Ishikawa (cell line): ENCODE data around the gene PAPPA.

Experiments used
- EP300 ChIP-seq: IDR thresholded peaks from 2 replicates; pipeline ENCODE4 v1.6.1; 2012; ENCODE audit warnings: borderline replicate concordance
- TAF1 ChIP-seq: IDR thresholded peaks from 2 replicates; pipeline ENCODE4 v1.6.1; 2012; ENCODE audit warnings: low read depth, mild to moderate bottlenecking
- YY1 ChIP-seq: IDR thresholded peaks from 2 replicates; pipeline ENCODE4 v1.6.1; 2012; ENCODE audit warnings: low read depth
- TF ChIP-seq, protein P1 (sequence below): IDR thresholded peaks from 2 replicates; pipeline ENCODE4 v1.6.1; 2012
- TF ChIP-seq, protein P2 (sequence below): IDR thresholded peaks from 2 replicates; pipeline ENCODE4 v1.6.1; 2012; ENCODE audit warnings: low read depth, mild to moderate bottlenecking

DNA sequence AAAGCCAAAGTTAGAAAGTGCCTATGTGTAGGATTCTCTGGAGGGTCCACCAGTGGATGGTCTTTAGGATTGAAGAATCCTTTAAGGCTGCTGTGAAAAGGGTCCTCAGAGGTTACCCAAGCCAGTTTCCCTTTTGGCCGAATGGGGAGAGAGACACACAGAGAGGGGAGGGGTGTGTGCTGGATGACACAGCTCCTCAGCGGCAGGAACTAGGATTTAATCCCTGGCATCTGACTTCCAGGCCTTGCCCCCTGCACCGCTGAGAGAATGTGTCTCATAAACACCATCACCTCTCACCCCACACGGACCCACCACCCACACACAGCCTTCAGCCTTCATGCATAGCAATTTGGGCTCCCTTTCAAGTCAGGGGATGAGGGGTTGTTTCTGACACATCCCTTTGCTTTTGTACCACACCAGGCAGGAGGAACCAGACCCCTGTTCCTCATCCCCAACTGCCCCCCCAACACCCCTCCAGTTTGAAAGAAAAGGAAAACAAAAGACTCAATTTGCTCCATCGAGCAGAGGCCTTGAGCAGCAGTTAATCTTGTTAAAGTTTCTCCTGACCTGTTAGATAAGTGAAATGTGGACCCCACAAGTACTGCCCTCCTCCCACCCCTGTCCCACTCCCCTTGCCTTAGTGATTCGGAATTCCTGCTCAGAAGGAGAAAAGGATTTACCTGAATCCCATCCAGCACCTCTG lies 4.0 kb downstream of the PAPPA start:
- TF ChIP-seq TAF1 (no peak), EP300 (no peak), YY1 (no peak)
- TF ChIP-seq, protein P1, sequence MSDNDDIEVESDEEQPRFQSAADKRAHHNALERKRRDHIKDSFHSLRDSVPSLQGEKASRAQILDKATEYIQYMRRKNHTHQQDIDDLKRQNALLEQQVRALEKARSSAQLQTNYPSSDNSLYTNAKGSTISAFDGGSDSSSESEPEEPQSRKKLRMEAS: no peak
- TF ChIP-seq, protein P2, sequence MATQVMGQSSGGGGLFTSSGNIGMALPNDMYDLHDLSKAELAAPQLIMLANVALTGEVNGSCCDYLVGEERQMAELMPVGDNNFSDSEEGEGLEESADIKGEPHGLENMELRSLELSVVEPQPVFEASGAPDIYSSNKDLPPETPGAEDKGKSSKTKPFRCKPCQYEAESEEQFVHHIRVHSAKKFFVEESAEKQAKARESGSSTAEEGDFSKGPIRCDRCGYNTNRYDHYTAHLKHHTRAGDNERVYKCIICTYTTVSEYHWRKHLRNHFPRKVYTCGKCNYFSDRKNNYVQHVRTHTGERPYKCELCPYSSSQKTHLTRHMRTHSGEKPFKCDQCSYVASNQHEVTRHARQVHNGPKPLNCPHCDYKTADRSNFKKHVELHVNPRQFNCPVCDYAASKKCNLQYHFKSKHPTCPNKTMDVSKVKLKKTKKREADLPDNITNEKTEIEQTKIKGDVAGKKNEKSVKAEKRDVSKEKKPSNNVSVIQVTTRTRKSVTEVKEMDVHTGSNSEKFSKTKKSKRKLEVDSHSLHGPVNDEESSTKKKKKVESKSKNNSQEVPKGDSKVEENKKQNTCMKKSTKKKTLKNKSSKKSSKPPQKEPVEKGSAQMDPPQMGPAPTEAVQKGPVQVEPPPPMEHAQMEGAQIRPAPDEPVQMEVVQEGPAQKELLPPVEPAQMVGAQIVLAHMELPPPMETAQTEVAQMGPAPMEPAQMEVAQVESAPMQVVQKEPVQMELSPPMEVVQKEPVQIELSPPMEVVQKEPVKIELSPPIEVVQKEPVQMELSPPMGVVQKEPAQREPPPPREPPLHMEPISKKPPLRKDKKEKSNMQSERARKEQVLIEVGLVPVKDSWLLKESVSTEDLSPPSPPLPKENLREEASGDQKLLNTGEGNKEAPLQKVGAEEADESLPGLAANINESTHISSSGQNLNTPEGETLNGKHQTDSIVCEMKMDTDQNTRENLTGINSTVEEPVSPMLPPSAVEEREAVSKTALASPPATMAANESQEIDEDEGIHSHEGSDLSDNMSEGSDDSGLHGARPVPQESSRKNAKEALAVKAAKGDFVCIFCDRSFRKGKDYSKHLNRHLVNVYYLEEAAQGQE: no peak
